GM19239 (cell line): ENCODE data around the gene ZNF90.
"Not testable (repeated sequence)": the region's sequence is repeated elsewhere in the genome, so short reads cannot be mapped to it uniquely, and the experiment has no call there.

ENCODE experiments used
- DNase-seq: peaks from one replicate; pipeline ENCODE4 v3.0.0; 2011; ENCODE audit warnings: low spot score; ENCODE audit not compliant: insufficient read length
- FAIRE-seq: peaks from 2 replicates; lab custom pipeline; 2011; peaks lifted over from hg19 to GRCh38; lab: Jason Lieb, UNC

ZNF90 gene

GRCh38 chr19:20082876-20083275, 5.1 kb downstream of the ZNF90 start:
- DNase-seq, FAIRE-seq: not testable (repeated sequence)

DNA sequence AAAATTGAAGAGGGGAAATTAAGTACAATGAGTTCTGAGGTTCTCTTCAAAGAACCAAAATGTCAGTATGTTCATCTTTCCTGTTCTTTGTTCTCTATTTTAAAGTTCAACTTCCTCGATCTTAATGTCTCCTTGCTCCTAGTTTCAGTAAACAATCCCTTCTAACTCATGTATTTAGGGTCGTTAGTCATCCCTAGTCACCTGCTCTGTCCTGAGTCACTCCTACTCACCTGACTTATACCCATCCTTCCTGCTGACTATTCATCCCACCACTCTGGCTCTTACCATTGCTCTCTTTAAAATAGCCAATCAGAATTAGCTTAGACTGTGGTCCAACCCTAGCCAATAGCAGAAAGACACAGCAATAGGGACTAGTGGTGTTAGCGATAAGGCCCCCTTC, 24.3 kb downstream of the ZNF90 start:
- DNase-seq: no peak
- FAIRE-seq: no peak

DNA sequence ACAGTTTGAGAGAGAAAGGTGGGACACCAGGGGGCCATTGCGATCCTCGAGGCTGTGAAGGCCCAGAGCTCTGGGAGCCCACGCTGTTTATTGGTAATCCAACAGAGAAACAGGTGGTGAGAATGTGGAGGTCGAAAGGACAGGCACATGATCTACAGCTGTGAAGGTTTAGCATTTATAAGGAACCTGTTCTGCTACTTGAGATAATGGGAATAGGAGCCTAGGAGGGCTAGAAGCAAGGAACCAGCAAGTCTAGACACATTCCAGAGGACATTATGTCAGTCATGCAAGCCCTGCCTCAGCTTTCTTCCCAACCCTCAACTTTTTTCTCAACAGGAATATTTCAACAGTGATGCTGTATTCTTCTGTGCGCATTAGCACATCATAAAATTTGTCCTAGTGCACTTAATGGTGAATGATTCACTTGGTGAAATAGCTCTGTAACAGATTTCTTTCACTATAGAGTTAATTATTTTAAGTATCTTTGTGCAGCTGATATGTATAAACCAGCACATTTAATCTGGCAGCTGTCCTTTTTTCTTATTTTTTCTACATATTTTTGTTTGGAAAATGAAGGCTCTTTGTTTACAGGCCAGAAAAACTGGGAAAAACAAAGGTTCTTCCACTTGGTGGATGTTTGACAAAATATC, 25.4 kb downstream of the ZNF90 start:
- no peak for FAIRE-seq

GRCh38 chr19:20107301-20107700, 29.5 kb downstream of the ZNF90 start:
- FAIRE-seq (no peak), DNase-seq (no peak)

More for the DNA sequence above, 25.4 kb downstream of the ZNF90 start:
- DNase-seq: no peak

- not testable (repeated sequence) for FAIRE-seq, DNase-seq
Observed at GRCh38 chr19:20118064-20118839, 40.5 kb downstream of the ZNF90 start.

DNA sequence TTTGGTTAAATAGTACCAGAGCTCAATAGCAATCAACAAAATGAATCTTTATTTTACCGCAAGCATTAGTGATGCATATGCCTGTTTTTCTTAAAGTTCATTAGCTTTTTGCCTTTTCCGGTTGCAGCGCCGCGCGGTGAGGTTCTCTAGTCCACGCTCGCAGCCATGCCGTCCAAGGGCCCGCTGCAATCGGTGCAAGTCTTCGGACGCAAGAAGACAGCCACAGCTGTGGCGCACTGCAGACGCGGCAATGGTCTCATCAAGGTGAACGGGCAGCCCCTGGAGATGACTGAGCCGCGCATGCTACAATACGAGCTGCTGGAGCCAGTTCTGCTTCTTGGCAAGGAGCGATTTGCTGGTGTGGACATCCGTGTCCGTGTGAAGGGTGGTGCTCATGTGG, 47.1 kb downstream of the ZNF90 start:
- FAIRE-seq: no peak

DNA sequence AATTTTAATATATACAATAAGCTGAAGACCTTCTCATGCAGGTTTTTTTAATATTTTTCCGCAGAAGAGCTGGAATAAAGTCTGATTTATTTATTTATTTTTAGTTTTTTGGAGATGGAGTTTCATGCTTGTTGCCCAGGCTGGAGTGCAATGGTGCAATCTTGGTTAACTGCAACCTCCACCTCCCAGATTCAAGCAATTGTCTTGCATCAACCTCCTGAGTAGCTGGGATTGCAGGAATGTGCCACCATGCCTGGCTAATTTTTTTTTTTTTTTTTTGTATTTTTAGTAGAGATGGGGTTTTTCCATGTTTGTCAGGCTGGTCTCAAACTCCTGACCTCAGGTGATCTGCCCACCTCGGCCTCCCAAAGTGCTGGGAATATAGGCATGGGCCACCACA, 55.1 kb downstream of the ZNF90 start:
- not testable (repeated sequence) for FAIRE-seq

More for the DNA sequence above, 47.1 kb downstream of the ZNF90 start:
- no peak for DNase-seq

DNA sequence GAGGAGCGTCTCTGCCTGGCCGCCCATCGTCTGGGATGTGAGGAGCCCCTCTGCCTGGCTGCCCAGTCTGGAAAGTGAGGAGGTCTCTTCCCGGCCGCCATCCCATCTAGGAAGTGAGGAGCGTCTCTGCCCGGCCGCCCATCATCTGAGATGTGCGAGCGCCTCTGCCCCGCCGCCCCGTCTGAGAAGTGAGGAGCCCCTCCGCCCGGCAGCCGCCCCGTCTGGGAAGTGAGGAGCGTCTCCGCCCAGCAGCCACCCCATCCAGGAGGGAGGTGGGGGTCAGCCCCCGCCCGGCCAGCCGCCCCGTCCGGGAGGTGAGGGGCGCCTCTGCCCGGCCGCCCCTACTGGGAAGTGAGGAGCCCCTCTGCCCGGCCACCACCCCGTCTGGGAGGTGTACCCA, 59.9 kb downstream of the ZNF90 start:
- DNase-seq, FAIRE-seq: not testable (repeated sequence)

More for the DNA sequence above, 55.1 kb downstream of the ZNF90 start:
- not testable (repeated sequence) for DNase-seq

GRCh38 chr19:20151617-20152145, 73.9 kb downstream of the ZNF90 start:
- FAIRE-seq (no peak), DNase-seq (no peak)

GRCh38 chr19:20152506-20152905, 74.7 kb downstream of the ZNF90 start:
- FAIRE-seq, DNase-seq: not testable (repeated sequence)

GRCh38 chr19:20153281-20153680, 75.5 kb downstream of the ZNF90 start:
- DNase-seq (no peak), FAIRE-seq (no peak)

- DNase-seq: no peak
- FAIRE-seq: no peak
Observed at GRCh38 chr19:20154636-20155035, 76.8 kb downstream of the ZNF90 start.

GRCh38 chr19:20162821-20163220, 85.0 kb downstream of the ZNF90 start:
- FAIRE-seq (no peak), DNase-seq (no peak)

GRCh38 chr19:20164456-20164855, 86.7 kb downstream of the ZNF90 start:
- FAIRE-seq: no peak
- no peak for DNase-seq

DNA sequence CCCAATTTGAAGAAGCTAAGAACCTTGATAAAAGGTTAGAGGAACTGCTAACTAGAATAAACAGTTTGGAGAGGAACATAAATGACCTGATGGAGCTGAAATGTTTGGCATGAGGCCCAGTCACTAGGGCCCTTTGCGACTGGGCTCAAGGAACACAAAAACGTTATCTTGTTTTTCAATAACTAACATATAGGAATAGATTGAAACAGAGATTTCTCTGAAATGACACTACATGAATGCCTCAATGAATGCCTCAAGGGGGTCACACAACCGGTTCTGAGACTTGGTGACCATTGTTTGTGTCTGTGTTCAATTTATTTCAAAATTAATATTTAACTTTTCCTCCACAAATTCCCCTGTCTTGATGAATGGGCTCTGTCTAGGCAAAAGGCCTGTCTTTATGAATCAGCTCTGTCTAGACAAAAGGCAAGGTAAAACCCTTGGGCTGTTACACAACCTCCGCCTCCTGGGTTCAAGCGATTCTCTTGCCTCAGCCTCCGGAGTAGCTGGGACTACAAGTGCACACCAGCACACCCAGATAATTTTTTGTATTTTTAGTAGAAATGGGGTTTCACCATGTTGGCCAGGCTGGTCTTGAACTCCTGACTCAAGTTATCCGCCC, 88.3 kb downstream of the ZNF90 start:
- DNase-seq: no peak
- FAIRE-seq: no peak

DNA sequence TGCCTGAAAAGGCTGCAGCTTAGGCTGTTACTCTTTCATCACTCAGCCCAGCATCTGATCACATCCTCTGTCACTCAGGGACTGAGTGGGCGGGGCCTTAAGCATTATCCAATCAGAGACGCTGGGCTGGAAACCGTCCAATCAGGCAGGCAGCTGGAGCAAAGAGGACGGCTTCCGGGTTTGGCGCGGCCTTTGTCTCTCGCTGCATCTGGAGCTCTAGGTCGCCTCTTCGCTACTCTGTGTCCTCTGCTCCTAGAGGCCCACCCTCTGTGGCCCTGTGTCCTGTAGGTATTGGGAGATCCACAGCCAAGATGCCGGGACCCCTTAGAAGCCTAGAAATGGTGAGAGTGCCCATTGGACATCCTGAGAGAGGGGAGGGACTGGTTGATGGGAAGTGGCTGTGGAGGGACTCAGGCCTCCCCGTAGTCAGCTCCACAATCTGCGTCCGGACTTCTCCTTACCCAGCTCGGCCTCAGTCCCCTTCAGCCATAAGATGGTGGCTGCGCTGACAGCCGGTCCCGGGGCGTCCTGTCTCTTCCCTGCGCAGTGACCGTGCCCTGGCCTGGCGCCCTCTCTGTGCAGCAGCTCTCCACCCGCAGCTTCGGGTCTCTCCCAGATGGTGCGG, 89.3 kb downstream of the ZNF90 start, which contains the start of gene ZNF486:
Gene ZNF486, plus strand, starts transcription at position 195 of the 625 bp plus-strand sequence. Its CDS starts 117 bp downstream, at position 312.
- peak; percentile 80 for FAIRE-seq

DNA sequence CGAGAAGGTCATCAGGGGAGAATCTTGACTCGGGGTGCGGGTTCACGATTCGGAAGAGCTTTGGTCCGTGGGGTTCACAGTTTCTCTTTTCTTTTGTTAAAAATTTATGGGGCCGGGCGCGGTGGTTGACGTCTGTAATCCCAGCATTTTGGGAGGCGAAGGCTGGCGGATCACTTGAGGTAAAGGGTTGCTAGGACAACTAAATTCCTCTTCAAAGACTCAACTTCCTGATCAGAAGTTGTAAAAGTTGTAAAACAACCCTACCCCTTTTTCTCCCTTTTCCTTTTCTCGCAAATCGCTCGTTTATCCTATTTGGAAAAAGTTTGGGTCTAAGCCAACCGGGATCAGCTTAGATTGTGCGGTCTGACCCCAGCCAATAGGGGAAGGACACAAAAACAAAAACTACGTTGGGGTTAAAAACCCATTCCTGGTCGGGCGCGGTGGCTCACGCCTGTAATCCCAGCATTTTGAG, 89.9 kb downstream of the ZNF90 start:
- DNase-seq: no peak
- no peak for FAIRE-seq

More for the DNA sequence above, 89.3 kb downstream of the ZNF90 start, which contains the start of gene ZNF486:
- DNase-seq: no peak
